GM18498 (cell line): ENCODE results near the gene PARP16.
A peak's percentile ranks its signal among the peaks of the same experiment; 100 is the strongest.

Experiments used
- ATAC-seq: cut with Tn5 transposase; IDR thresholded peaks from one replicate; pipeline ENCODE4 v1.9.1; 2021; ENCODE audit warnings: mild to moderate bottlenecking, moderate library complexity; ENCODE audit not compliant: unreplicated experiment

PARP16 gene

DNA sequence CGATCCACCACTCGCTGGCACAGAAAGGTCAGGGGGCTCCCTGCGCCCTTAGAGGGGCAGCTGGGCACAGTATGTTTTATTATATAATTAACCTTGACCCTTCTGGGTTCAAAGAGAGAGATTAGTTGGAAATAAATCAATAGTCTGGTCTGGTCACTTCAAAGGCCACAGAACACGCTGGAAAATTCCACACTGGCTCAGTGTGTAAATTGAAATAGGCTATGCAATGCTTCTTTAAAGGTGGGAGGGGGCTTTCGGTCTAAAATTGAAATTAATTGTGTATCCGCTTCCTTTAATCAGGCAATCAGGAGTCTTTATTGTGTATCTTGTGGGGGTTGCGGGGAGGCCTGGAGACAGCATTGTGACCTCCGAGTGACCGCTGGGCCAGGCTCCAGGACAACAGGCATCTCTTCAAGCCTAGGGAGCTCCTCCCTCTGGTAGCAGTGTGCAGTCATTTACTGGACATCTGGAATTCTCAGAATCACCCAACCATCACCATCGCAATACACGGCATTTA is 25.8 kb upstream of the PARP16 start:
- ATAC-seq: no peak

DNA sequence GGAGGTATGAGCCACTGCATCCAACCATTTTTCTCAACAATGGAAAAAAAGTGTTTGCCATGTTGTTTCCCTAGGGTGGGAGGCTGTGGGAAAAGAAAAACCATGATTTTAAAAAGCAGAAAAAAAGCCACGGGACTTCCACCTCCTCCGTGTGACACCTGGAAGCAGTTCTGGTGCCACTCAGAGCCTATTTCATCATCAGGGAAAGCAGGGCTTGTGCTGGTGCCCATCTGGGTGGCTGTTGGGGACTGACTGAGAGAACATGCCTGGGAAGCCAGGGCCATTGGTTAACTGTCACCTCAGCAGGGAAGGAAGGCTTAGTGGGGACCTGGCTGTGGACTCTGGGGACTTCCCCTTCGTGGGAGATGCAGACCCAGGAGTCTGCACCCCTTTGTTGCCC is 25.1 kb upstream of the PARP16 start:
- no peak for ATAC-seq

DNA sequence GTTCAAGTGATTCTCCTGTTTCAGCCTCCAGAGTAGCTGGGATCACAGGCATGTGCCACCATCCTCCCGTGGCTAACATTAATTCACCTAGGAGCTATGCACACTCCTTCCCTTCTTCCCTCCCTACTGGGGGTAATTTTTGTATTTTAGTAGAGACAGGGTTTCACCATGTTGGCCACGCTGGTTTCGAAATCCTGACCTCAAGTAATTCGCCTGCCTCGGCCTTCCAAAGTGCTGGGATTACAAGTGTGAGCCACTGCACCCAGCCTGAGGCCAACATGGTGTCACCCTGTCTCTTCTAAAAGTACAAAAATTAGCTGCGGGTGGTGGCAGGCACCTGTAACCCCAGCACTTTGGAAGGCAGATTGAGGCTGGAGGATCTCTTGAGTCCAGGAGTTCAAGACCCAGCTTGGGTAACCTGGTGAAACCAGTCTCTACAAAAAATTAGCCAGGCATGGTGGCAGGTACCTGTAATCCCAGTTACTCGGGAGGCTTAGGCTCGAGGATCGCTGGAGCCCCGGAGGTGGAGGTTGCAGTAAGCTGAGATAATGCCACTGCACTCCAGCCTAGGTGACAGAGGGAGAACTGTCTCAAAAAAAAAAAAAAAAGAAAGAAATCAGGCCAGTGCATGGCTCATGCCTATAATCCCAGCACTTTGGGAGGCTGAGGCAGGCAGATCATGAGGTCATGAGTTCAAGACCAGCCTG is 23.9 kb upstream of the PARP16 start:
- no peak for ATAC-seq

DNA sequence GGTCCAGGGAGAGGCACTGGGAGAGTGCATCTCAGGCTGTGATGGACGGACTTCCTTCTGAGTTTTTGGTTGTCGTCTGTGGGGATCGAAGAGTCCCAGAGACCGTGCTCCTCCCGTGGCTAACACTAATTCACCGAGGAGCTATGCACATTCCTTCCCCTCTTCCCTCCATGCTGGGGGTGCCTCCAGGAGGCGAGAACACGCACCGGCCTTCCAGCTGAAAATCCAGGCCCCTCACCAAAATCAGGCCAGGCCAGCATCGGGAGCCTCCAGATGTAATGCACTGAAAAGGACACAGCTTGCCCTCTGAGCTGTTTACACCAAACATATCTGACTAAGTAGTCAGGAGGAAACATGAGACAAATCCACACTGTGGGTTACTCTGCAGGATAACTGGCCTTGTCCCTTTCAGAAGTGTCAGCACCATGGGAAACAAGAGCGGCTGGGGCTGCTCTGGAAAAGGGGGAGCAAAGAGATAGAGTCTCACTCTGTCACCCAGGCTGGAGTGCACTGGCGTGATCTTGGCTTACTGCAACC is 23.3 kb upstream of the PARP16 start:
- ATAC-seq: no peak

DNA sequence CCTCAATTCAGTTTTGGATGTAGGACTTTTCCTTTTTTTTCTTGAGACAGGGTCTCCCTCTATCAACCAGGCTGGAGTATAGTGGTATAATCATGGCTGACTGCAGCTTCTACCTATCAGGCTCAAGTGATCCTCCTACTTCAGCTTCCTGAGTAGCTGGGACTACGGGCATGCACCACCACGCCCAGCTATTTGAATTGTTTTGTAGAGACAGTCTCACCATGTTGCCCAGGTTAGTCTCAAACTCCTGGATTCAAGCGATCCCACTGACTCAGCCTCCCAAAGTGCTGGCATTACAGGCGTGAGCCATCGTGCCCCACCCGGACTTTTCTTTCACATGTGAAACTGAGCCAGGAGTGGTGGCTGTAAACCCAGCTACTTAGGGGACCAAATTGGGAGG is 21.3 kb upstream of the PARP16 start:
- ATAC-seq: no peak

DNA sequence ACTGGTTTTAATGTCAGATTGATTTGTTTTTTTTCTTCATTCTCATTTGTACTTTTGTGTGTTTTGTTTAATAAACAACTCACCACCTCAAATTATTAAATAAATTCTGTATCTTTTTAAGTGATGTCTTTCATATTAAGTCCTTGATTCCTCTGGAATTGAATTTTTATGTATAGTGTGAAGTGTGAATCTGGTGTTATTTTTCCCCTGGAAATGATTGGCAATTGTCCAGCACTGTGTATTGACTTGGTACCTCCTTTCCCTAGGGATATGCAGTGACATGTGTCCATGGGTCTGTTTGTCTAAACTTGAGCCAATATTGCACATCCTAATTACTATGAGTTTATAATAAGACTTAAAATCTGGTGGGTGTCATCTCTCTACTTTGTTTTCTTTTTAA is 19.9 kb upstream of the PARP16 start:
- ATAC-seq: no peak

DNA sequence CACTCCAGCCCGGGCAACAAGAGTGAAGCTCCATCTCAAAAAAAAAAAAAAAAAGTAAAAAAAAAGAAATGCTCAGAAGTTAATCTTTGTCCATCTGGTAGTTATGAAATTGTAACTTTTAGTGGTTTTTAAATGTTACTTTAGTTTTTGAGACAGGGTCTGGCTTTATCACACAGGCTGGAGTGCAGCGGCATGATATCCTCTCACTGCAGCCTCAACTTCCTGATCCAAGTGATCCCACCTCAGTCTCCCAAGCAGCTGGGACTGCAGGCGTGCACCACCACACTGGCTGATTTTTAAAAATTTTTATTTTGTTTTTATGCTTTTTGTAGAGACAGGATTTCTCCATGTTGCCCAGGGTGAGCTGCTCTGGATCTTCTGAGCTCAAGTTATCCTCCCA is 19.1 kb upstream of the PARP16 start:
- no peak for ATAC-seq

DNA sequence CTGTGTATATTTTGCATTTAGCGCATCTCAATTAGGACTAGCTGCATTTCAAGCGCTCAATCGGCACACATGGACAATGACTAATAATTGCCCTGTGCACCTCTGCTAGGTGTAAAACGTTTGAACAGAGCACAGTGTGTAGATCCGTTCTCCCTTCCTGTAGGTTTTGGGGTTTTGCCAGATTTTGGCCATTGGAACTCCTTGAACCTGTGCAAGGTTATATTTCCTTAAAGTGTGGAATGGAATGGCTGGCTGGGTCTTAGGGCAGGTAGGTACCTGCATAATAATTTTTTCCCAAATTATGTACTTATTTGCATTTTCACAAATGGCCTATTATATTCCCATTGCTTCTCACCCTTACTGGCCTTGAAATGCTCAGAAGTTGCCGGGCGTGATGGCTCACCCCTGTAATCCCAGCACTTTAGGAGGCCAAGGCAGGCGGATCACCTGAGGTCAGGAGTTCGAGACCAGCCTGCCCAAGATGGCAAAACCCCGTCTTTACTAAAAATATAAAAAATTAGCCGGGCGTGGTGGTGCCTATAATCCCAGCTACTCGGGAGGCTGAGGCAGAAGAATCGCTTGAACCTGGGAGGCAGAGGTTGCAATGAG is 18.6 kb upstream of the PARP16 start:
- no peak for ATAC-seq

DNA sequence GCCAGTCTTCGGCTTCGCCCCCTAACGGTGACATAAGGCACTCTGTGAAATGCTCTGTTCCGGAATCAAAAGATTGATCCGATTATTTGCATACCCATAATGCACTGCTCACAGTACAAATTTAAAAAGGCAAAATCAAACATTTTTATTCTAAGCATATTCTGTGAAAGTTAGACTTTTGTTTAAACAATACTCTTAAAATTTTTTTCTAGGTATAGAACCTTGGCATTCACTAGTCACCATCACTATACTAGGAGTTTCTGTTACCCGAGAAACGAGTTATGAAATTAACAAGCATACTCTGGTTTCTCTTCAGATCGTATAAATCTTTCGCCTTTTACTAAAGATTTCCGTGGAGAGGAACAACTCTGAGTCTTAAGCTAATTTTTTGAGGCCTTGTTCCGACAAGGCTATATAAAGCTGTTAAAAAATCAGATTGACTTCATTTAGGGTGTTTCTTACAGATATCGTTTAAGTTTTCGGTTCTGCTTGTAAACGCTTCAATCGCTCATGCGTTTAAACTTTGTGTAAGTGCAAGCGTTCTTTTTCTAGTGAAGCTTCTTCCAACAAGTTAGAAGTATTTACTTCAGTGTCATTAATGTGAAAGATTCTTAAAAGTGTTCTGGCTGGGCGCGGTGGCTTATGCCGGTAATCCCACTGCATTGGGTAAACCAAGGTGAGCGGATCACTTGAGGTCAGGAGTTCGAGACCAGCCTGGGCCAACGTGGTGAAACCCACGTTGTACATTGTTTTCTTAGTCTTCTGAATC is 17.9 kb upstream of the PARP16 start, which contains the start of gene RNU5B-1:
Gene RNU5B-1, plus strand, starts transcription at position 297 of the 769 bp plus-strand sequence.
- peak; percentile 68 for ATAC-seq

DNA sequence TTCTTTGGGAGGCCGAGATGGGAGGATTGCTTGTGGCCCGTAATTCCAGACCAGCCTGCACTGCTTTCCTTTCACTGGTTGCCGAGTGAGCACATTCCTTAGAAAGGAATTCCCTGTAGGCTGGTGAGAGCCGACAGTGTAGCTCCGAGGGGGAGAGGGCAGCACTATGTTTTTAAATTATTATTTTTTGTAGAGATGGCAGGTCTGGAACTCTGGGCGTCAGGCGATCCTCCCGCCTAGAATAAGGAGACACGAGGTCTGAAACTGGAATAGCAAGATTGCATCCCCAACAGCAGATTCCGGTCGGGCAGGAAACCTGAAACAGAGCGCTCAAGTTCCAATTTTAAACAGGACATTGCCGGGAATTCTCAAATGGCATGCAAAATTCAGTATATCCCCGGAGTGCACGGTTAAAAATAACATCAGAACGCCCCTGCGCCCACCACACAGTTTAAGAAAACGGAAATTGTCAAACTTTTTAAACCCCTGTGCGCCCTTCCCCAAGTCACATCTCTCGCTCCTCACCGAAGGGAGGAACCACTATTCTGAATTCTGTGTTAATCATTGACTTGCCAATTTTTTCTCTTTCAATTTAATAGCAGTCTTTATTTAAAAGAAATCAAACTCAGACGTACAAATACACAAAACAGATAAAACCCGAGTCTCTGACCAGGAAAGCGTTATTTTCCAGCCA is 17.2 kb upstream of the PARP16 start:
- peak; percentile 3 for ATAC-seq

DNA sequence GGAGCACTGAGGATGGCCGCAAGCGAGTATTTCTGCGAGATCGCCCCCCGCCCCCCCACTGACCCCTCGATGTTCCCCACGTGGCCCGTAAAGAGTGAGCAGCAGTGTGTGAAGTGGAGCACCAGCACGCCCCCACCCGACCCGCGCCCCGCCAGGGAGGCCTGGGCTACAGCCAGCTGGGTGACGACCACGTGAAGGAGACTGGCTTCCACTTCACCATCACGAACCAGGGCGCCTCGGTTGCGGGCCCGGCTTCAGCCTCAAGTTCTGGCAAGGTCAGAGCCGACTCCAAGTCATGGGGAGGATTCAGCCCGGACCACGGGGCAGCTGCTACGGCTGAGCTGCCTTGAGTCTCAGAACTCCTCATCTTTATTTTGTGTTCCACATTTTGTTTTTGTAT is 15.4 kb upstream of the PARP16 start:
- no peak for ATAC-seq

DNA sequence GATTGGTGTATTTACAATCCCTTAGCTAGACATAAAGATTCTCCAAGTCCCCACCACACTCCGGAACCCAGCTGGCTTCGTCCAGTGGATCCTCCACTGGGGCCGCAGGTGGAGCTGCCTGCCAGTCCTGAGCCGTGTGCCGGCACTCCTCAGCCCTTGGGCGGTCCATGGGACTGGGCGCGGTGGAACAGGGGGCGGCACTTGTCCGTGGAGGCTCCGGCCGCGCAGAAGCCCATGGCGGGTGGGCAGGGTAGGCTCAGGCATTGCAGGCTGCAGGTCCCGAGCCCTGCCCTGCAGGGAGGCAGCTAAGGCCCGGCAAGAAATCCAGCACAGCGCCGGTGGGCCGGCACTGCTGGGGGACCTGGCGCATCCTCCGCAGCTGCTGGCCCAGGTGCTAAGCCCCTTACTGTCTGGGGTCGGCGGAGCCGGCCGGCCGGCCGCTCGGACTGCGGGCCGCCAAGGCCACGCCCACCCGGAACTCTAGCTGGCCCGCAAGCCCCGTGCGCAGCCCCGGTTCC is 14.3 kb upstream of the PARP16 start:
- no peak for ATAC-seq

DNA sequence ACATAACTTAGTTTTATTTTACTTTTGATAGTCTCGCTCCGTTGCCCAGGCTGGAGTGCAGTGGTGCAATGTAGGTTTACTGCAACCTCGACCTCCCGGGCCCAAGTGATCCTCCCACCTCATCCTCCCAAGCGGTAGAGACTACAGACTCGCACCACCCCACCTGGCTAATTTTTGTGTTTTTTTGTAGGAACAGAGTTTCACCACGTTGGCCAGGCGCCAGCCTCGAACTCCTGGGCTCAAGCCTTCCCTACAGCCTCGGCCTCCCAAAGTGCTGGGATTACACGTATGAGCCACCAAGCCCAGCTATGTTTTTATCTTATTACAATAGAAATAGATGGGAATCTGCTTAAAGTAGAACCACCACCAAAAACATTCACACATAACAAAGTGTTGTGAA is 12.0 kb upstream of the PARP16 start:
- no peak for ATAC-seq

DNA sequence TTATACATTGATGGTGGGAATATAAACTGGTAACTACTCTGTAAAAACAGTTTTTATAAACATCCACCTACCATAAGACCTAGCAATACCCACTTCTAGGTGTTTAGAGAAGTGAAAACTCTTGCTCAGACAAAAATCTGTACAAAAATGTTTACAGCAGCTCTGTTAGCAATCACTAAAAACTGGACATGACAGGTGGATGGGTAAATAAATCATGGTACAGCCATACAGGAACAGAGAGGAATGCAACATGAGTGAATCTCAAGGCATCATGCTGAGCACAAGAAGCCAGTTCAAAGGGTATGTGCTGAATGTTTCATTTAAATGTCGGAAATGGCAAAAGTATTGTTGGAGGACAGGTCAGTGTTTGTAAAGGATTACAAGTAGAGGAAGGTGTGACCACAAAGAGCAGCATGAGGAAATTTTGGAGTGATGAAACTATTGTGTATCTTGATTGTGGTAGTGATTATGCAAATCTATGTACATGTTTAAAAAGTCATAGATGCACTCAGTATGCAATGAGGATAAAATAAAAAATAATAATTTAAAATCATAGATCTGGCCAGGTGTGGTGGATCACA is 6.3 kb upstream of the PARP16 start:
- ATAC-seq: no peak

DNA sequence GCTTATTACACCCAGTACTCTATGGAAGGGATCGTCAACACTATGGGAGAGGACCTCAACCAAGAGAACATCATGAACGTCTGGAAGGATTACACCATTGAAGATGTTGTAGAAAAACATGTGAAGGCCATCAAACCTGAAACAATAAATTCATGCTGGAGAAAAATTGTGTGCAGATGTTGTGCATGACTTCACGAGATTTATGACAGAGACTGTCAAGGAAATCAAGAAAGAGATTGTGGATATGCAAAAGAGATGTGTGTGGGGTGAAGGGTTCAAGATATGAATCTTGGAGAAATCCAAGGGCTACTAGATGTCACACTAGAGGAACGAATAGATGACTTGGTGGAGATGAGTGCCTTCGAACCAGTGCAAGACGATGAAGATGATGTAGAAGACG is 3.5 kb upstream of the PARP16 start:
- ATAC-seq: no peak

DNA sequence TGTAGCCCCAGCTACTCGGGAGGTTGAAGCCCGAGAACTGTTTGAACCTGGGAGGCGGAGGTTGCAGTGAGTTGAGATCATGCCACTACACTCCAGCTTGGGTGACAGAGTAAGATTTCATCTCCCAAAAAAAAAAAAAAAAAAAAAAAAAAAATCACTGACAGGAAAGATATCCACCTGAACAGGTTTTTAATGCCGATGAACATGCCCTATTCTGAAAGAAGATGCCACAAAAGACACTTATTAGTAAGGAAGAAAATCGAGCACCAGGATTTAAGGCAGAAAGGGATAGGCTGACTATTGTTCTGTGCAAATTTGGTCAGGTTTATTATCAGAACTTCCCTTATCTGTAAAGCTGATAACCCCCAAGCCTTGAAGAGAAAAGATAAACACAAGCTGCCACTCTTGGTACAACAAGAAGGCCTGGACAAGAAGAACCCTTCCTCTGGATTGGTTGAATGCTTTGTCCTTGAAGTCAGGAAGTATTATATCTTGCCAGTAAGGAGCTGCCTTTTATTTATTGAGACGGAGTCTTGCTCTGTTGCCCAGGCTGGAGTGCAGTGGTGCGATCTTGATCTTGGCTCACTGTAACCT is 2.7 kb upstream of the PARP16 start:
- no peak for ATAC-seq

DNA sequence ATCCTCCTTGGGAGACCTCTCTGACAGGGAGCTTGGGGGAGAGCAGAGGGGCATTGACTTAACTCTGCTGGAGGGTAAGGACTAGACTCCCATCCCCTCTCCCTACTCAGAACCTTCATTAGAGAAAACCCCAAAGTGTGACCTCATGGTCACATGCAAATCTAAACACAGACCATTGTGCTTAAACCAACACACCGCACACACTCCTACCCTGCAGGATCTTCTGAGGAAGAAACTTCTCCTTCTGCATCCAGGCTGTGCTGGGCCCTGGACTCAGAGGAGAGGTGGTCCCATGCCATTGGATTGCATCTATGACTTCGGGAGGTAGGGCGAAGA is 805 bp upstream of the PARP16 start:
- no peak for ATAC-seq

DNA sequence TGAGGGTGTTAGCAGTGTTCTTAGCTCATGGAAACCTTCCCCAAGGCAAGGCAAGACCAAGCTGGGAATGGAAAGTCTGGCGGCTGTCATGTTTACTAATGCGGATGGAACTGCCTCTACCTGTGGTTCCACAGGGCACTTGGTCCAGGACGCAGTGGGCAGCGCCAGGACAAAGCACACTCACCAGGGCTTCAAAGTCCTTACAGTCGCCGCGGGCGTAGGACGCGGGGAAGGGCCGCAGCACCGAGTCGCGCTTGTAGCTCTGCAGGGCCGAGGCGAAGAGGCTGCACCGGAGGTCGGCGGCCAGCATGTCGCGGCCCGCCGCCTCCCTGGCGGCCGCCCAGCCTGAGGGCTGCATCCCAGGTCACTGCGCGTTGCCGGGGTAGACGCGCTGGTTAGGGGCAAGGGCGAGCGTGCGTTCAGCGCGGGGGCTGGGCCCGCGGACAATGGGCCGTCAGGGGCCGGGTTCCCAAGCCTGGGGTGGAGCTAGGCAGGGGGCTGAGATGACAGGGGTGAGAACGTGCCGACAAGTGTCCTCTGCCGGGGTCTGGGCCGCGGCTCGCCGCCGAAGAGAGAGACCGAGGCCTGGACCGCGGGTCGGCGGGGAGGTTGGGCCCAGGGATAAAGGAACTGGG is 497 bp downstream of the PARP16 start:
- peak; percentile 25 for ATAC-seq

DNA sequence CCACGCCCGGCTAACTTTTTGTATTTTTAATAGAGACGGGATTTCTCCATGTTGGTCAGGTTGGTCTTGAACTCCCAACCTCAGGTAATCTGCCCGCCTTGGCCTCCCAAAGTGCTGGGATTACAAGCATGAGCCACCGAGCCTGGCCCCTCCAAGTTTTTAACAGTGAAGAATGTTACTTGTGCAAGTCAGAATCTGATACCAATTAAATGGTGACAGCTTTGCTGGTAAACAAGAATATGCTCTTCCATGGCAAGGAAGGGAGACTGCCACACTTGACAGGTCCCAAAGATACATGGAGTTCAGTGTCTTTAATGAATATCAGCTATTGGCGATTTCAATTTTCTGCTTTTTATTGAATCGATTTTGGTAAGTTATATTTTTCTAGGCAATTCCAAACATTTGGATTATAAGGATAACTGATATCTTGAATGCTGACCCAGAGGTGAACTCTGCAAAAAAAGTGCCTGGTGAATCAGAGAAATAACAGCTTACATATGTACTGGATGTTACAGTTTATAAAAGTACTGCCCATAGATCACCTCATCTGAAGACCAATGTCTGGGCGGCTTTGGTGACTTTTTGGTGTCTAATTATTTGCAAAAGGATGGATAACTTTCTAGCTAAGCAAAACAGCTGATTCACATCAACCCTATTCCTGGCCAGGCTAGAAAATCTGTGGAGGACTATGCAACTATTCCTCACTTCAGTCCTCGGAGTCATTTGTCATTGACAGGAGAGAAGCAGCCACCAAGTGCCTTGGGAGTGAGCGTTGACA is 1.2 kb downstream of the PARP16 start:
- no peak for ATAC-seq
